GM23248 (cell line): Measurements from ENCODE around the gene TMEM30A.

Experiments
- EZH2 ChIP-seq: fragments of 200-600 bp; sonication (generic); IDR thresholded peaks from 2 replicates; pipeline ENCODE4 v1.6.1; 2018; ENCODE audit warnings: antibody characterized with exemption, mild to moderate bottlenecking; ENCODE audit not compliant: insufficient read depth, poor library complexity, severe bottlenecking
- EZH2phosphoT487 ChIP-seq: fragments of 200-600 bp; sonication (generic); IDR thresholded peaks from 2 replicates; pipeline ENCODE4 v1.6.1; 2018; ENCODE audit warnings: antibody characterized with exemption, moderate library complexity, mild to moderate bottlenecking, low read depth; ENCODE audit not compliant: insufficient read depth

DNA sequence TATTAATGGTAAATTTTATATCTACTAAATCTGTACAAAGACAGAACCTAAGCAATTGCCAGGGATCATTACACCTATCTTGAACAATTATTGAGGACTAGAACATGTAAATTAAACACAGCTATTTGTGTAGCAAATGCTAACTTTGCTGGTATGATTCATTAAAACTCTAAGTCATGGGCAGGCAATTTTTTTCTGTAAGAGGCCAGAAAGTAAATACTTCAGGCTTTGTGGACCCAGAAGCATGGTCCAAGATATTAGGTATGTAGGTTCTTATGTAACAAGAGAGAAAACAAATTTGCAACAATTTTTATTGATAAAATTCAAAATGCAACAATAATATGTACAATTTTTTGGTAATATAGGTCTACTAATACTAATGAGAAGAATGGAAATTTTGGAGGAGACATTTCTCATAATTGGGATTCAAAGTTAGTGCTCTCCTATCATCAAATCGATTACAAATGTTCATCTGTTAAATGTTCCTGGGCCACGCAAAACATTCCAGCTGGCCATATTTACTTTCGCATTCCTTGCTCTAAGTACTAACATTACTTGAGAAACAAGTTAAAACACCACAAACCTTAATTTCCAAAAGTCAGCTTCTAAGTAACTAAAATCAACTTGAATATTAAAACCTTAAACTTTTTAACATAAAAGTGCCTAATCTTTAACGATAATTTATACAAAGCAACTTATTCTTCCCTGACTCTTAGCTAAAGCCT lies 4.3 kb downstream of the TMEM30A start:
- TF ChIP-seq EZH2 (no peak), EZH2phosphoT487 (no peak)
